ENCODE measurements around the gene SIRT6. TPM values are rescaled to one million over a fixed set of nuclear protein-coding genes. Genes with fewer than 3 reads are reported as not detected.

Gene SIRT6
- total RNA-seq, 1 experiment from 2014 or later = 22.2 TPM

DNA sequence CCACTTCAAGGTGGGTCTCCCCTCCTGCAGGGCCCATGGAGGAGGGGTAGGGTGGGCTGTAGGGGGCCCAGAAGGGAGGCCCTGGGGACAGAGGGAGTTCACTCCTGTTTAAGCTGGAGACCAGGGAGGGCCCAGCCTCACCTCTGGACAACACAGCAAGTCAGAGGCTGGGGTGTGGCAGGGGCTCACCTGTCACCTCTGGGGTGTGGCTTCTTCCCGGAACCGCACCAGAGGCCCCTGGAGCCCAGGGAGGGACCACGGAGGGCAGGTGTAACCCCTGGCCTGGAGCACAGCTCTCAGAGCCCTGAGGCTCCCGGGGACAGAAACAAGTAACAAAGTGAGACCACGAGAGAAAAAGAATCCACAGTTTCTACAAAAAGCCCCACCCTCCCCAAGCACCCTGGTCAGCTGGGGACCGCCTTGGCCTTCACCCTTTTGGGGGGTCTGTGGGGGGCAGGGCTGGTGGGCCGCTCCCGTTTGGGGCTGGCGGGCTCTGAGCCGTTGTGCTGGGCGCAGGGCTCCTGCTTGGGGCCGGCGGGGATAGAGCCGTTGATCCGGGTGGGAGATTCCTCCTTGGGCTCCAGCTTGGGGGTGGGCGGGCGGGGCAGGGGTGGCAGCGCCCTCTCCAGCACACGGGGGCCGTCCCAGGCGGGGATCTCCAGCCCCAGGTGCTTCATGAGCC, 8.0 kb downstream of the SIRT6 start:
- POLR2A ChIA-PET (ENCODE audit: unreplicated experiment) = no interaction called here
- Histone ChIP-seq H3K36me3 (ENCODE audit: low read depth) (no peaks in the 10 kb centered on the region), H4K20me1 (ENCODE audit: insufficient read depth) (no peaks in the 10 kb centered on the region), H3K27me3 (ENCODE audit: insufficient read depth, low read depth) (peaks cover 24% of the 10 kb centered on the region), H3K4me2 (no peak overlapping the region), H3K4me1 (replicated peaks; ENCODE audit: insufficient read depth) (no peaks in the 10 kb centered on the region), H3K9me3 (ENCODE audit: insufficient read depth, low read depth) (no peaks in the 10 kb centered on the region), H3K9me2 (ENCODE audit: insufficient read depth) (no peaks in the 10 kb centered on the region), H3F3A (ENCODE audit: insufficient read depth, low read depth) (no peaks in the 10 kb centered on the region; the same call in 1 of the 2 replicates), H3K27ac (no peak overlapping the region), H3K4me3 (no peak overlapping the region), H3K79me2 (ENCODE audit: low read depth) (no peaks in the 10 kb centered on the region), H2AFZ (no peak overlapping the region)
- intact Hi-C loops (cut with micrococcal nuclease; ENCODE audit: unreplicated experiment) = no loop called here
- no TSS peak for BruUV-seq (replicated peaks)
- no peak for DNase-seq
- TF ChIP-seq, protein P1, sequence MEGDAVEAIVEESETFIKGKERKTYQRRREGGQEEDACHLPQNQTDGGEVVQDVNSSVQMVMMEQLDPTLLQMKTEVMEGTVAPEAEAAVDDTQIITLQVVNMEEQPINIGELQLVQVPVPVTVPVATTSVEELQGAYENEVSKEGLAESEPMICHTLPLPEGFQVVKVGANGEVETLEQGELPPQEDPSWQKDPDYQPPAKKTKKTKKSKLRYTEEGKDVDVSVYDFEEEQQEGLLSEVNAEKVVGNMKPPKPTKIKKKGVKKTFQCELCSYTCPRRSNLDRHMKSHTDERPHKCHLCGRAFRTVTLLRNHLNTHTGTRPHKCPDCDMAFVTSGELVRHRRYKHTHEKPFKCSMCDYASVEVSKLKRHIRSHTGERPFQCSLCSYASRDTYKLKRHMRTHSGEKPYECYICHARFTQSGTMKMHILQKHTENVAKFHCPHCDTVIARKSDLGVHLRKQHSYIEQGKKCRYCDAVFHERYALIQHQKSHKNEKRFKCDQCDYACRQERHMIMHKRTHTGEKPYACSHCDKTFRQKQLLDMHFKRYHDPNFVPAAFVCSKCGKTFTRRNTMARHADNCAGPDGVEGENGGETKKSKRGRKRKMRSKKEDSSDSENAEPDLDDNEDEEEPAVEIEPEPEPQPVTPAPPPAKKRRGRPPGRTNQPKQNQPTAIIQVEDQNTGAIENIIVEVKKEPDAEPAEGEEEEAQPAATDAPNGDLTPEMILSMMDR (conservative IDR thresholded peaks at IDR 0.05) = no peak
- no peak for TF ChIP-seq EZH2 (IDR thresholded peaks at IDR 0.05; ENCODE audit: low read depth)
- CTCF ChIA-PET = no interaction called here

DNA sequence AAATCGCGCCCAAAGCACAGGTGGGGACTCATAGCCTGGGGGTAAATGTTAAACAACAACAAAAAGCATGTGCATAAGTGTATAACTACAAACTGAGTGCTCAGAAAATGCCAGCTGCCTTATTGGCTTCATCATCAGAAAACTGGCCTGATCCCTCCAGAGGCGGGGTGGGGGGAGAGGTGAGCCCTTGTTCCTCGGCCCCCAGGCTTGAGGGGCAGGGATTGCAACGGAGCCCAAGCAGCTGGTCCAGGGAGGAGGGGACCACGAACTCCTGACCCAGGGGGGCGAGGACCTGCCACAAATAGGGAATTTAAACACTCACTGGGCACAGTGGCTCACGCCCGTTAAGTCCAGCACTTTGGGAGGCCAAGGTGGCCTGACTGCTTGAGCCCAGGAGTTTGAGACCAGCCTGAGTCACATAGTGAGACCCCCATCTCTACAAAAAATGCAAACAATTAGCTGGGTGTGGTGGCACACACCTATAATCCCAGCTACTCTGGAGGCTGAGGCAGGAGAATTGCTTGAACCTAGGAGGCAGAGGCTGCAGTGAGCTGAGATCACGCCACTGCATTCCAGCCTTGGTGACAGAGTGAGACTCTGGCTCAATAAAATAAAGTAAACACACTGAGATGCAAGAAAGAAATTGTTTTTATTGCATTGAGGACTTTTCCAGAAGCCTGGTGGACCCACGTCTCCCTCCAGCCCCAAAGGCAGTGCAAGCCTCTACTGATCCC, 8.7 kb downstream of the SIRT6 start:
- BruUV-seq (replicated peaks) = no TSS peak
- TF ChIP-seq, protein P1 (conservative IDR thresholded peaks at IDR 0.05) = no peak
- TF ChIP-seq EZH2 (IDR thresholded peaks at IDR 0.05; ENCODE audit: low read depth) = no peak
- Histone ChIP-seq H3K79me2 (ENCODE audit: low read depth) (no peaks in the 10 kb centered on the region), H3K36me3 (ENCODE audit: low read depth) (no peaks in the 10 kb centered on the region), H3K9me3 (ENCODE audit: insufficient read depth, low read depth) (no peaks in the 10 kb centered on the region), H3K4me3 (no peak overlapping the region), H3K4me2 (no peak overlapping the region), H3K4me1 (replicated peaks; ENCODE audit: insufficient read depth) (no peaks in the 10 kb centered on the region), H3K27ac (no peak overlapping the region), H3K9me2 (ENCODE audit: insufficient read depth) (no peaks in the 10 kb centered on the region), H3K27me3 (ENCODE audit: insufficient read depth, low read depth) (peaks cover 24% of the 10 kb centered on the region), H3F3A (ENCODE audit: insufficient read depth, low read depth) (no peaks in the 10 kb centered on the region; the same call in 1 of the 2 replicates), H2AFZ (no peak overlapping the region), H4K20me1 (ENCODE audit: insufficient read depth) (no peaks in the 10 kb centered on the region)
- intact Hi-C loops (cut with micrococcal nuclease; ENCODE audit: unreplicated experiment) = no loop called here
- ChIA-PET CTCF (no interaction called here), POLR2A (ENCODE audit: unreplicated experiment) (no interaction called here)
- no peak for DNase-seq

DNA sequence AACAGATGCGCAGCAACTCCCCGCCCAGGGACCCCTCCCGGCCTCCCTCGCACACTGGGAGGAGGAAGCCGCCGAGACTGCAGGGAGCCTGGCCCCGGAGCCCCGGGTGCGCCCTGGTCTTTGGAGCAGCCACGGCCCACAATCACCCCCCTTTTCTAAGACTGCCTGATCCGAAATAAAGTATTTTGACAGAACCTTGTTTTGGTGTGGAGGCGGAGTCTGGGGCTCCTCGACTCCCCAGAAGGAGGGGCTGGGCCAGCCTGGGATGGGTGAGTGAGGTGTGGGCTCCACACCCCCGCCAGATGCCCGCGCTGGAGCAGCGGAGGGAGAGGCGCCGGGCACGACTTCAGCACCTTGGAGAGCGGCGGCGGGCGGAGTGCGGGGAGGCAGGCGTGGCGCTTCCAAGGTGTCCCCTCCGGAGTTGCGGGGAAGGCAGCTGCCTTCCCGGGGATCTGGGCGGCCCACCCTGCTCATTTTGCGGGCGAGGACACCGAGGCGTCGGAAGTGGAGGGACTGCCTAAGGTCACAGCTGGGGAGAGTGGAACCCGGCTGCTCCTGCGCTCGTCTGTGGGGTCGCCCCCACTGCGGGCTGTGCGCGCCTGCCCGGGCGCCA, 9.4 kb downstream of the SIRT6 start:
- no TSS peak for BruUV-seq (replicated peaks)
- DNase-seq = peak in 1 of 2 experiments; percentile 51
- CTCF ChIA-PET = no interaction called here

More for the DNA sequence above, 9.4 kb downstream of the SIRT6 start:
- no peaks in the 10 kb centered on the region for H4K20me1 ChIP-seq (ENCODE audit: insufficient read depth)
- intact Hi-C loops (cut with micrococcal nuclease; ENCODE audit: unreplicated experiment) = no loop called here
- no peak overlapping the region for H3K27ac ChIP-seq
- no peaks in the 10 kb centered on the region for H3K36me3 ChIP-seq (ENCODE audit: low read depth)
- H2AFZ ChIP-seq = no peak overlapping the region
- H3K4me2 ChIP-seq = no peak overlapping the region
- H3K4me1 ChIP-seq (replicated peaks; ENCODE audit: insufficient read depth) = no peaks in the 10 kb centered on the region
- H3K4me3 ChIP-seq = no peak overlapping the region
- no peaks in the 10 kb centered on the region for H3K9me3 ChIP-seq (ENCODE audit: insufficient read depth, low read depth)
- H3K9me2 ChIP-seq (ENCODE audit: insufficient read depth) = no peaks in the 10 kb centered on the region
- H3K79me2 ChIP-seq (ENCODE audit: low read depth) = no peaks in the 10 kb centered on the region
- peaks cover 24% of the 10 kb centered on the region for H3K27me3 ChIP-seq (ENCODE audit: insufficient read depth, low read depth)
- TF ChIP-seq, protein P1 (conservative IDR thresholded peaks at IDR 0.05) = no peak
- TF ChIP-seq EZH2 (IDR thresholded peaks at IDR 0.05; ENCODE audit: low read depth) = no peak
- no peaks in the 10 kb centered on the region; the same call in 1 of the 2 replicates for H3F3A ChIP-seq (ENCODE audit: insufficient read depth, low read depth)
- POLR2A ChIA-PET (ENCODE audit: unreplicated experiment) = no interaction called here

Measured in PC-9 (cell line).